Measurements from ENCODE around the gene RIGI.

GRCh38 chr9:32574858-32575257 is 48.9 kb upstream of the RIGI start:
- no peak for TF ChIP-seq POLR2AphosphoS5 (IDR thresholded peaks at IDR 0.05; ENCODE audit: low read depth, low read length)
- TF ChIP-seq, protein P1, sequence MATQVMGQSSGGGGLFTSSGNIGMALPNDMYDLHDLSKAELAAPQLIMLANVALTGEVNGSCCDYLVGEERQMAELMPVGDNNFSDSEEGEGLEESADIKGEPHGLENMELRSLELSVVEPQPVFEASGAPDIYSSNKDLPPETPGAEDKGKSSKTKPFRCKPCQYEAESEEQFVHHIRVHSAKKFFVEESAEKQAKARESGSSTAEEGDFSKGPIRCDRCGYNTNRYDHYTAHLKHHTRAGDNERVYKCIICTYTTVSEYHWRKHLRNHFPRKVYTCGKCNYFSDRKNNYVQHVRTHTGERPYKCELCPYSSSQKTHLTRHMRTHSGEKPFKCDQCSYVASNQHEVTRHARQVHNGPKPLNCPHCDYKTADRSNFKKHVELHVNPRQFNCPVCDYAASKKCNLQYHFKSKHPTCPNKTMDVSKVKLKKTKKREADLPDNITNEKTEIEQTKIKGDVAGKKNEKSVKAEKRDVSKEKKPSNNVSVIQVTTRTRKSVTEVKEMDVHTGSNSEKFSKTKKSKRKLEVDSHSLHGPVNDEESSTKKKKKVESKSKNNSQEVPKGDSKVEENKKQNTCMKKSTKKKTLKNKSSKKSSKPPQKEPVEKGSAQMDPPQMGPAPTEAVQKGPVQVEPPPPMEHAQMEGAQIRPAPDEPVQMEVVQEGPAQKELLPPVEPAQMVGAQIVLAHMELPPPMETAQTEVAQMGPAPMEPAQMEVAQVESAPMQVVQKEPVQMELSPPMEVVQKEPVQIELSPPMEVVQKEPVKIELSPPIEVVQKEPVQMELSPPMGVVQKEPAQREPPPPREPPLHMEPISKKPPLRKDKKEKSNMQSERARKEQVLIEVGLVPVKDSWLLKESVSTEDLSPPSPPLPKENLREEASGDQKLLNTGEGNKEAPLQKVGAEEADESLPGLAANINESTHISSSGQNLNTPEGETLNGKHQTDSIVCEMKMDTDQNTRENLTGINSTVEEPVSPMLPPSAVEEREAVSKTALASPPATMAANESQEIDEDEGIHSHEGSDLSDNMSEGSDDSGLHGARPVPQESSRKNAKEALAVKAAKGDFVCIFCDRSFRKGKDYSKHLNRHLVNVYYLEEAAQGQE (IDR thresholded peaks at IDR 0.05; ENCODE audit: insufficient read depth in 1 of 2, low read depth in 2 of 2, low read length in 2 of 2) = no peak

All from PFSK-1 (cell line).